H1 (cell line): Measurements from ENCODE around the gene RETREG3. TPM values are rescaled to one million over a fixed set of nuclear protein-coding genes. Genes with fewer than 3 reads are reported as not detected.

Source experiments
- CTCF ChIA-PET: fragments of 300-600 bp; sonication (Branson Sonifier 250); formaldehyde crosslinking; loops from one replicate; lab custom pipeline; 2021; ENCODE audit not compliant: partially characterized antibody; lab: Charles Lee
- POLR2A ChIA-PET: fragments of 300-600 bp; sonication (Branson Sonifier 250); formaldehyde crosslinking; loops from one replicate; lab custom pipeline; 2021; ENCODE audit warnings: inconsistent platforms; ENCODE audit not compliant: partially characterized antibody; lab: Charles Lee
- DNase-seq, 2 experiments: peaks; one replicate each; pipeline versions ENCODE4 v3.0.0 to v3.0.0-alpha.2; 2010 to 2022; ENCODE audit warnings: low spot score in 2 of 2, low read depth in 1 of 2, mixed read lengths in 1 of 2
- FAIRE-seq: peaks from 2 replicates; lab custom pipeline; 2011; peaks lifted over from hg19 to GRCh38; lab: Jason Lieb, UNC
- H2AFZ ChIP-seq: 2 replicates; pipeline ENCODE4 v1.8.1; 2012; ENCODE audit warnings: low read length, inconsistent platforms
- H2AK5ac ChIP-seq: 2 replicates; pipeline ENCODE4 v1.6.1; 2013; ENCODE audit warnings: low read depth, low read length
- H2BK120ac ChIP-seq: replicated peaks from 2 replicates; pipeline ENCODE3; 2013; ENCODE audit warnings: low read depth, low read length, inconsistent platforms
- H2BK12ac ChIP-seq: 2 replicates; pipeline ENCODE4 v1.6.1; 2013; ENCODE audit warnings: low read depth, low read length
- H2BK15ac ChIP-seq: 2 replicates; pipeline ENCODE4 v1.6.1; 2013; ENCODE audit warnings: low read length
- H2BK20ac ChIP-seq: 2 replicates; pipeline ENCODE4 v1.6.1; 2013; ENCODE audit warnings: low read length
- H2BK5ac ChIP-seq: 2 replicates; pipeline ENCODE4 v1.6.1; 2013; ENCODE audit warnings: low read depth, low read length
- H3K14ac ChIP-seq: 2 replicates; pipeline ENCODE4 v1.6.1; 2013; ENCODE audit warnings: inconsistent platforms; ENCODE audit not compliant: insufficient read length
- H3K18ac ChIP-seq: 2 replicates; pipeline ENCODE4 v1.6.1; 2013; ENCODE audit warnings: low read length; ENCODE audit errors: extremely low read depth
- H3K23ac ChIP-seq: 2 replicates; pipeline ENCODE4 v1.6.1; 2013; ENCODE audit warnings: inconsistent platforms; ENCODE audit not compliant: insufficient read length
- H3K23me2 ChIP-seq: 2 replicates; pipeline ENCODE4 v1.6.1; 2013; ENCODE audit warnings: low read depth, low read length
- H3K27ac ChIP-seq: 2 replicates; pipeline ENCODE4 v1.6.1; 2011; ENCODE audit warnings: low read depth, low read length, inconsistent platforms
- H3K27me3 ChIP-seq, 4 experiments: replicated peaks in 1 of 4; 1 replicate in 1 of 4; 2 replicates in 3 of 4; pipeline versions ENCODE4 v1.6.1 to v1.8.1; 2011 to 2013; ENCODE audit warnings: low read length in 3 of 4, mild to moderate bottlenecking in 3 of 4, inconsistent platforms in 2 of 4, mixed read lengths in 2 of 4, moderate library complexity in 1 of 4; ENCODE audit not compliant: control insufficient read depth in 3 of 4, insufficient read depth in 3 of 4; ENCODE audit errors: extremely low read depth in 1 of 4
- H3K36me3 ChIP-seq, 4 experiments: 2 replicates each; pipeline versions ENCODE4 v1.6.1 to v1.8.1; 2011 to 2013; ENCODE audit warnings: mild to moderate bottlenecking in 4 of 4, low read length in 3 of 4, moderate library complexity in 2 of 4, control low read depth in 1 of 4, inconsistent platforms in 1 of 4; ENCODE audit not compliant: insufficient read depth in 4 of 4, control insufficient read depth in 2 of 4
- H3K4ac ChIP-seq: replicated peaks from 2 replicates; pipeline ENCODE3; 2013; ENCODE audit warnings: low read length, low read depth, mixed read lengths, inconsistent platforms; ENCODE audit not compliant: insufficient read length
- H3K4me1 ChIP-seq, 4 experiments: replicated peaks in 1 of 4; 1 replicate in 1 of 4; 2 replicates in 3 of 4; pipeline versions ENCODE4 v1.6.1 to v1.8.1; 2011 to 2013; ENCODE audit warnings: low read length in 3 of 4, inconsistent platforms in 2 of 4, mixed read lengths in 1 of 4; ENCODE audit not compliant: insufficient read depth in 4 of 4, control insufficient read depth in 3 of 4
- H3K4me2 ChIP-seq, 2 experiments: 2 replicates each; pipeline versions ENCODE4 v1.6.1 to v1.8.1; 2011 to 2013; ENCODE audit warnings: low read depth in 2 of 2, low read length in 2 of 2, control low read depth in 1 of 2, inconsistent platforms in 1 of 2, mild to moderate bottlenecking in 1 of 2; ENCODE audit not compliant: insufficient read depth in 1 of 2
- H3K4me3 ChIP-seq, 4 experiments: fragments of 200-600, 300-600 bp in 1 of 4; sonication (generic), shearing (Covaris generic), sonication (Bioruptor Twin) in 1 of 4; 2 replicates each; pipeline versions ENCODE4 v1.5.1 to v1.8.1; 2011 to 2016; ENCODE audit warnings: low read length in 4 of 4, low read depth in 3 of 4, control low read depth in 2 of 4, inconsistent platforms in 2 of 4, mild to moderate bottlenecking in 2 of 4, mixed read lengths in 1 of 4, moderate library complexity in 1 of 4; ENCODE audit not compliant: insufficient read depth in 2 of 4; ENCODE audit errors: extremely low read depth in 1 of 4
- H3K56ac ChIP-seq: replicated peaks from 2 replicates; pipeline ENCODE3; 2013; ENCODE audit warnings: low read depth, mild to moderate bottlenecking, mixed read lengths, low read length, inconsistent platforms; ENCODE audit not compliant: insufficient read length
- H3K79me1 ChIP-seq: 2 replicates; pipeline ENCODE4 v1.6.1; 2013; ENCODE audit warnings: low read depth, low read length, control low read depth
- H3K79me2 ChIP-seq, 2 experiments: 2 replicates each; pipeline versions ENCODE4 v1.6.1 to v1.8.1; 2012 to 2013; ENCODE audit warnings: low read length in 2 of 2, mild to moderate bottlenecking in 2 of 2, inconsistent platforms in 1 of 2; ENCODE audit not compliant: insufficient read depth in 2 of 2, control insufficient read depth in 1 of 2
- H3K9ac ChIP-seq, 4 experiments: replicated peaks in 1 of 4; 1 replicate in 1 of 4; 2 replicates in 3 of 4; pipeline versions ENCODE4 v1.6.1 to v1.8.1; 2011 to 2013; ENCODE audit warnings: low read depth in 3 of 4, low read length in 3 of 4, control low read depth in 2 of 4, mild to moderate bottlenecking in 2 of 4, moderate library complexity in 2 of 4, inconsistent platforms in 1 of 4; ENCODE audit errors: extremely low read depth in 1 of 4
- H3K9me3 ChIP-seq, 2 experiments: 2 replicates each; pipeline versions ENCODE4 v1.6.1 to v1.8.1; 2012 to 2013; ENCODE audit warnings: mild to moderate bottlenecking in 2 of 2, moderate library complexity in 2 of 2, control low read depth in 1 of 2, inconsistent platforms in 1 of 2, low read depth in 1 of 2, low read length in 1 of 2, mixed read lengths in 1 of 2; ENCODE audit not compliant: insufficient read depth in 2 of 2
- H4K20me1 ChIP-seq, 2 experiments: replicated peaks in 1 of 2; 2 replicates each; pipeline versions ENCODE3 to v1.8.1; 2011 to 2013; ENCODE audit warnings: inconsistent platforms in 2 of 2, low read length in 2 of 2, mild to moderate bottlenecking in 1 of 2; ENCODE audit not compliant: insufficient read depth in 2 of 2, control insufficient read depth in 1 of 2
- H4K5ac ChIP-seq: 2 replicates; pipeline ENCODE4 v1.6.1; 2013; ENCODE audit warnings: low read length, low read depth, mixed read lengths, inconsistent platforms; ENCODE audit not compliant: insufficient read length
- H4K8ac ChIP-seq: 2 replicates; pipeline ENCODE4 v1.8.0; 2013; ENCODE audit warnings: mild to moderate bottlenecking, moderate library complexity, low read length, inconsistent platforms; ENCODE audit not compliant: insufficient read depth; ENCODE audit errors: extremely low read depth
- H4K91ac ChIP-seq: replicated peaks from 2 replicates; pipeline ENCODE3; 2013; ENCODE audit warnings: low read length, mixed read lengths, inconsistent platforms; ENCODE audit not compliant: insufficient read length
- ASH2L ChIP-seq: fragments of 200-600, 300-600 bp; sonication (generic); IDR thresholded peaks from one replicate; pipeline ENCODE4 v1.7.1; 2017; ENCODE audit warnings: low read length
- NANOG ChIP-seq: IDR thresholded peaks from 2 replicates; pipeline ENCODE4 v1.6.1; 2011; ENCODE audit warnings: low read length, low read depth, mild to moderate bottlenecking, inconsistent platforms; ENCODE audit not compliant: insufficient read depth, poor library complexity, severe bottlenecking
- SAP30 ChIP-seq: fragments of 300-600 bp; sonication (generic); IDR thresholded peaks from 2 replicates; pipeline ENCODE4 v1.7.1; 2012; ENCODE audit warnings: low read length, moderate library complexity, mild to moderate bottlenecking, inconsistent platforms; ENCODE audit not compliant: insufficient read depth, insufficient replicate concordance
- WGBS, 2 experiments: shearing (Covaris generic) in 1 of 2; methylation state at CpG; one replicate each; pipeline versions ENCODE4 v1.1.6 to v1.1.7; 2013 to 2015; ENCODE audit warnings: low lambda C conversion rate in 2 of 2, mixed read lengths in 2 of 2, inconsistent platforms in 1 of 2, low coverage in 1 of 2, missing lambda C conversion rate in 1 of 2; ENCODE audit not compliant: insufficient replicate concordance in 2 of 2, insufficient coverage in 1 of 2, insufficient read length in 1 of 2; ENCODE audit errors: extremely low coverage in 1 of 2, missing lambda C conversion rate in 1 of 2; 5-methylcytosine and 5-hydroxymethylcytosine counted together
- polyA plus RNA-seq, 7 experiments: library from polyadenylated mRNA; depleted of rRNA in 3 of 7; stranded (reverse) in 5 of 7; unstranded in 2 of 7; fragments of >200 nt in 5 of 7; fragments of 200-250 nt in 2 of 7; gene quantifications; 1 replicate in 5 of 7; 2 replicates in 1 of 7; 4 replicates in 1 of 7; pipeline versions ENCODE4 v1.2.1 to v1.2.3, GENCODE V29; 2011 to 2013; ENCODE audit warnings: missing spikeins in 2 of 7, mixed read lengths in 2 of 7
- total RNA-seq: library from RNA; stranded (reverse); fragmentation: NEBNext Ultra II Directional; extraction: Animal tissue kit (Norgen Biotek cat#: 25700); gene quantifications from 2 replicates; pipeline ENCODE4 v1.2.1, GENCODE V29; 2021

RETREG3 gene
- total and polyA plus RNA-seq, 2 of the 8 experiments (the other 6 are each of a cell fraction or from before 2014, with no cell fraction given), result 23.7 to 42.6 TPM

DNA sequence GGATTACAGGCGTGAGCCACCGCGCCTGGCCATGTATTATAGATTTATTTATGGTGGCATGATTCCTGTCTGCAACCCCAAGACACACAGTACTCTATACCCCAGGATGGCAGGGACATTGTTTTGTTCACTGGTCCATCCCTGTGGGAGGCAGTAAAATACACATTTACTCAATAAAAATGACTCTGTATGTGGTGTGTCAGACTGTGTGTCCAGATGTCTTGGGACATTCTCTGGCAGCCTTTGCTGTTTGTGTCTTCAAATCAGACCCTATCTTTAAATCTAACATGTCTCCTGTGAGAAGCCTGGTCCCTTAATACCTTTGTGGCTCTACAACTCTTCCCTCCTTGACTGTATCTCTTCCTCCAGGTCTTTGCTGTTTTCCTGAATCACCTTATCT is 48.9 kb downstream of the RETREG3 start:
- Histone ChIP-seq H2BK5ac (no peak overlapping the region), H3K79me2 (peaks cover 9 to 17% of the 10 kb centered on the region in 2 experiments; a peak in 3 of 4 replicates), H4K8ac (no peak overlapping the region), H4K91ac (no peak overlapping the region), H3K56ac (no peak overlapping the region), H4K20me1 (peaks cover 0 to 1% of the 10 kb centered on the region in 2 experiments), H3K14ac (no peak overlapping the region), H3K4me3 (no peak overlapping the region), H2AK5ac (no peak overlapping the region), H3K23me2 (peaks cover 7% of the 10 kb centered on the region), H3K79me1 (peaks cover 14% of the 10 kb centered on the region), H3K4me2 (no peak overlapping the region), H3K23ac (no peak overlapping the region), H3K36me3 (peaks cover 3 to 8% (median 7%) of the 10 kb centered on the region in 4 experiments; a peak in 6 of 8 replicates), H2BK12ac (no peak overlapping the region), H3K9me3 (no peaks in the 10 kb centered on the region), H4K5ac (no peak overlapping the region), H2BK15ac (0 out of 2 replicates have a peak overlapping the region, but pooled peaks have one; percentile 5), H3K9ac (no peak overlapping the region), H3K27me3 (no peaks in the 10 kb centered on the region; a peak in 1 of 7 replicates), H2BK20ac (no peak overlapping the region), H3K4ac (no peak overlapping the region), H3K27ac (no peak overlapping the region), H3K4me1 (peaks cover 0 to 14% (median 7%) of the 10 kb centered on the region in 4 experiments; a peak in 6 of 7 replicates), H2AFZ (no peak overlapping the region), H2BK120ac (no peak overlapping the region), H3K18ac (no peak overlapping the region)
- WGBS, 2 experiments, result 88% methylated on average over 3 of the region's 3 CpGs; no CpG with 5 or more reads in 1 of the 2 experiments
- ChIA-PET CTCF (interaction anchor here (1.2 kb wide), 1 partner anchor 15 kb away, joined by 3 read pairs; no protein-coding TSS in a partner anchor), POLR2A (no interaction called here)
- DNase-seq, result no peak
- no peak for FAIRE-seq
- TF ChIP-seq NANOG, result no peak
- TF ChIP-seq ASH2L, result no peak
- TF ChIP-seq SAP30, result no peak
